HG03521 (cell line): Measurements from ENCODE around the gene TF.
"Not testable (repeated sequence)": the region's sequence is repeated elsewhere in the genome, so short reads cannot be mapped to it uniquely, and the experiment has no call there.

ENCODE experiments used
- ATAC-seq: cut with Tn5 transposase; IDR thresholded peaks from one replicate; pipeline ENCODE4 v1.9.1; 2021; ENCODE audit warnings: mild to moderate bottlenecking, moderate library complexity; ENCODE audit not compliant: unreplicated experiment

TF gene

GRCh38 chr3:133745981-133746711 is at the start of gene TF:
Gene TF (plus strand): TSS chr3:133746393. CDS start chr3:133746441, 48 bp downstream.
- ATAC-seq: no peak

- no peak for ATAC-seq
These were observed 48.2 kb upstream of the TF start for GRCh38 chr3:133697960-133698359.

DNA sequence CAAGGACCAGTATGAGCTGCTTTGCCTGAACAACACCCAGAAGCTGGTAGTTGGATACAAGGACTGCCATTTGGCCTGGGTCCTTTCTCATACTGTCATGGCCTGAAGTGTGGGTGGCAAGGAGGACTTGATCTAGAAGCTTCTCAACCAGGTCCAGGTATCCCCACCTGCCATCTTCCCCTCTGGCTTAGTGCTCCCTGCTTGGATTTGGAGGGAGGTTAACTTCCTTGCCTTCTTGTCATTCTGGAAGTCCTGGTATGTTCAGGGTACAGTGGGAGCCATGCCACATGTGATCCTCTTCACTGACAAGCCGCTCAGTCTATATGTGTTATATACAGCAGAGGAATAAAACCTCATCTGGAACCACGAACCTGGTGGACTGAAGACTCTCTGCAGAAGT is 46.7 kb upstream of the TF start:
- ATAC-seq: no peak

- no peak for ATAC-seq
These were observed 46.3 kb upstream of the TF start for GRCh38 chr3:133699903-133700302.

GRCh38 chr3:133700351-133700750 is 45.8 kb upstream of the TF start:
- no peak for ATAC-seq

- ATAC-seq: no peak
These were observed 44.5 kb upstream of the TF start for GRCh38 chr3:133701435-133702358.

GRCh38 chr3:133703915-133704314 is 42.3 kb upstream of the TF start:
- no peak for ATAC-seq

DNA sequence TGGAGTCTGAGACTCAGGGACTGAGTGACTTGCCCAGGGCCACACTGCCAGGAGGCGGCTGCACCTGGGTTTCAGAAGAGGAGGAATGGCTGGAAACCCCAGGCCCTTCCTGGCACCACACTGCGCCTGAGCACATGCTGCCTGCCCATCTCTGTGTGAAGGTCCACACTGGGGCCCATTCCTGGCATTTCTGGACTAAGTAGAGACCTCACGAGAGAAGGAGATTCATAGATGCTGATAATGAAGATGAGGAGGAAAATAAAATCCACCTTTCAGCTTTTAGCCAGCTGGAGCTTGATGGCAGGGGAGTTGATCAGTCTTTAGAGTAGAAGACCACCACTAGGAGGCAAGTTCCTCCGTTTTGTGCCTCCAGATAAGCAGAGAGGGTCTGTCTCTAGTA is 40.2 kb upstream of the TF start:
- no peak for ATAC-seq

DNA sequence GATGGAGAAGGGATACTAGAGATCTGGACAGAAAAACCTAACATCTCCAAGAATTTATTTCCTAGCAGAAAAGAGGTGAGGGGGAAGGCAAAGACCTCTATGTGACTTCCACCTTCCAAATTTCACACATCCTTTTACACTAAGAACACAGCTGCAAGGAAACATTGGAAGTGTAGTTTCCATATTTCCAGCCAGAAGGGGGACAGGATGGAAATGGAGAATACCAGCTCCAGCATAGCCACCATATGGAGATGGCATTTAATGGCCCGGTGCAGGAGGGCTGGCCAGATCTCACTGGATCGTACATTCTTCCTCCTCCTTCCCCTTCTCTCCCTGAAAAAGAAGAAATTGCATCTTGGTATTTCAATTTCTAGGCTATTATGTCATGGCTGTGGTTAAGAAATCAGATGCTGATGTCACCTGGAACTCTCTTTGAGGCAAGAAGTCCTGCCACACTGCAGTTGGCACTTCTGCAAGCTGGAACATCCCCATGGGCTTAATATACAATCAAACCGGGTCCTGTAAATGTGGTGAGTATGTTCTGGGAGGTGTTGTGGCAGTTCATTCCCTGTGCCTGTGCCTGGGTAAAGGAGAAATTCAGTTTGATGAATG is 36.9 kb upstream of the TF start:
- no peak for ATAC-seq

DNA sequence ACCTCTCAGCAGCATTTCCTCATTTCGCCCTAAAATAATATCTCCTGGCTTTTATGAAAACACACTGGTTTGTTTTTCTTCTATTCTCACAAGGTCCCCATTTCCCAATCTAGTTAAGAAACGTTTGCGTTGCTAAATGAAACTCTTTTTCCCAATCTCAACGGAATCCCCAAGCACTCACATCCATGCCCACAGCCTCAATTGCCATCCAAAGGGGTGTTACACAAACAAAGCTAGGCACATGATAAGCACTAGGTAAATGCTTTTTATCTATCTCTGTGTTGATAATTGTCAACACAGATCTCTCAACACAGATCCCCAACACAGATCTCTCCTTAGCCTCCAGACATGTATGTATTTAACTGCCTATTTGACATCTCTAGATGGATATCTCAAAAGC is 35.2 kb upstream of the TF start:
- ATAC-seq: no peak

GRCh38 chr3:133712017-133712416 is 34.2 kb upstream of the TF start:
- ATAC-seq: no peak

DNA sequence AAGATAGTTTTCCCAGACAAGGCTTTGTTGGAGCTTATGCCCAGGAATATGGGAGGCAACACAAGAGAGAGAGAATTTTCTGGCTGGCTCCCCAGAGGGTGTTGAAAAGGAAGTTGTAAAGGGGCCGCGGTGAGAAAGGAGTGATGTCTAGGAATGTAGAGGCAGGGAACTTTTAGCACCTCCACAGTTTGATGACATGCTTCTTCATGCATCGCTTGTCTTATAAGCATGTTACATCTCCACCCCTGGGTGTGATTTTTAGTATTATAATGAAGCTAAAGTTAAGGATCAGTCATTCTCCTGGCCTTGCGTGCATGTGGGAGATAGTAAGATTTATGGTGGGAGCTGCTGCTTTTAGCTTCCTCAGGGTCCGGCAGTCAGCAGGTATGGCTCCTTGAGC is 32.8 kb upstream of the TF start:
- ATAC-seq: no peak

GRCh38 chr3:133717424-133717823 is 28.8 kb upstream of the TF start:
- ATAC-seq: no peak

- ATAC-seq: no peak
These were observed 23.3 kb upstream of the TF start for GRCh38 chr3:133722935-133723334.

DNA sequence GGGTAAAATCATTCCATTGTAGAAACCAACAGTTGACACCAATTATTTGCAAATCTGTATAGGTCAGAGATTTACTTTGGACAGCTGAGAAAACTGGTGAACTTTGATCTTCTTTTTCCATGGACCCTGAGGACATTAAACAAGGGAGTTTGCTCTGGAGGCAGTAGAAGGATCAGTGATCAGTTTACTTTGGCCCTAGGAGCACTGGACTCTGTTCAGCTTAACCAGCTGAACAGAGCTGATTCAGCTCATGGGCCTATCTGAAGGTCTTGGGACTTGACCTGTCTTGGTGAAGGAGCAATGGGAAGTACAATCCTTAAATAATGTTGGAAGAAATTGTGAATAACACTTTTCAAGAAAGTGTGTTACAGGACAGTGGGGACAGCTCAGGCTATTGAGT is 15.2 kb upstream of the TF start:
- ATAC-seq: no peak

GRCh38 chr3:133732231-133732630 is 14.0 kb upstream of the TF start:
- ATAC-seq: not testable (repeated sequence)

DNA sequence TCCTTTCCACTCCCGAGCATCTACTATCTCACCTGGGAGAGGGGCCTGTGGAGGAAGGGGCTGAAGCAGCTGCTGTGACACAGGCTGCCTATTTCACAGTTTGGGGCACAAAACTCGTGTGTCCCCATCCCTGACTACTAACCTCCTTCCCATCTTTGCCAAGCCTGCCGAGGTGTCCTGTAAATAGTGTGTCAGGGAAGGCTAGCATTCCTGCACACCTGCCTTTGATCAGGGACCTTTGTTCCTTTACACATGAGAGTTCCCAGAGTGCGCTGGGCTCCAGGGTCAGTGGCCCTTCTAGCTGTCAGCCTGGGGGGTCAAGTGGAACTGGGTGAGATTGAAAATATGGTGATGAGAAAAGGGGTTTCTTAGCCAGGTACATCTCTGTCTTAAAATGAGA is 13.0 kb upstream of the TF start:
- ATAC-seq: no peak

- no peak for ATAC-seq
These were observed 11.9 kb upstream of the TF start for GRCh38 chr3:133734305-133734704.

DNA sequence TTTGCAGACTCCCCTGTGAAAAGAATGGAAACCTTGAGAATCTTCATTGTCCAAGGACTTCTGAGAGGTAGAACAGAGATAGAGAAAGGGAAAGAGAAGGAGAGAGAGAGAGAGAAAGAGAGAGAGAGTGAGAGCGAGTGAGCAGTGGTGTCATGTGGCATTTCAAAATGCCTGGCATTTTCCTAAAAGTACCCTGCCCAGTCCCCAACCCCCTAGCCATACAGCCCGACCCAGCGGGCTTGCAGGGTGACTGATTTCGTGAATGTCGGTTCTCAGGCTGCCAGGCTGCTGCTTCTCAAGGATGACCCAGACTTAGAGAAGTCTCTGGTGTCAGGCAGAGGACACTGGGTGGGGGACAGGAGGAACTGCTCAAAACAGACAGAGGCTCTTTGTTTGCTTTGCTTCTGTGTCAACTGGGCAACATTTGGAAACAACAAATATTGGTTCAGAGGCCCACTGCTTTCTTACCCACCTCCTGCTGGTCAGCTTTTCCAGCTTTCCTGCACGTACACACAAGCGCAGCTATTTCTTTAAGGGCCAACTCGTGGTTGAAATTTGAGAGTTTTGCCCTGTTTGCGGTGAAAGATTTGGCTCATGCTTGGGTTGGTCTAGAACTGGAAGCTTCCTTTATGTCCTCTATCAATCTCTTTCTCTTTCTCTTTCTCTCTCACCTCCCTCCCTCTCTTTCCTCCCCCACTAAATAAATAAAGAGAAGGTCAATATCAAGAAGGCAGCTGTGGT is 3.7 kb upstream of the TF start:
- no peak for ATAC-seq

GRCh38 chr3:133744241-133744640 is 2.0 kb upstream of the TF start:
- ATAC-seq: no peak

DNA sequence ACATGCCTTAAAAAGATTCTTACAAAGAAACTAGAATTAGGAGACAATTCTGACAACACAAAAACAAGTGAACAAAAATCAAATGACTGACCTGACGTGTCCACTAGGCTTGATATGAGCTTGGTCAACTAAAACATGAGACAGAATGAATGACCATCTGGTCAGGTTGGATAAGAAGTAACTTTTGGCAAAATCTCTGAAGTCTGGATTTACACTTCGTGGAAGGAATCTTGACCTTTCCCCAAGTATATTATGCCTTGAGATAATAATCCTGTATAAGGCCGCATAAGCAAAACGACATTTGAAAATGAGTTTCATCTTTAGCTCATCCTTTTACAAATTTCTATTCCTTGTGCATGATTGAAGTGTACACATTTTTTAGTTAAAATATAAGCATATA is 1.1 kb upstream of the TF start:
- no peak for ATAC-seq
